Tibial nerve (tissue), 4 donors: Measurements from ENCODE around the gene ATF2. TPM values are rescaled to one million over a fixed set of nuclear protein-coding genes. Genes with fewer than 3 reads are reported as not detected.

ENCODE experiments used
- DNase-seq, 2 donors: peaks; one replicate each; pipeline ENCODE4 v3.0.0-alpha.2; 2019; ENCODE audit warnings: low spot score in 2 of 2
- H3K27ac ChIP-seq, 4 donors: fragments of 200-600 bp; sonication (generic) in 3 of 4; one replicate each; pipeline ENCODE4 v1.5.1; 2017 to 2019; ENCODE audit warnings: mild to moderate bottlenecking in 1 of 4
- H3K27me3 ChIP-seq, 2 donors: fragments of 200-600 bp; sonication (generic) in 1 of 2; one replicate each; pipeline versions ENCODE4 v1.5.1 to v1.6.0; 2017 to 2019
- H3K36me3 ChIP-seq, 3 donors: fragments of 200-600 bp; sonication (generic); one replicate each; pipeline ENCODE4 v1.5.1; 2018 to 2019
- H3K4me1 ChIP-seq, 4 donors: fragments of 200-600 bp; sonication (generic) in 3 of 4; one replicate each; pipeline ENCODE4 v1.5.1; 2017 to 2019
- H3K4me3 ChIP-seq, 4 donors: fragments of 200-600 bp; sonication (generic) in 3 of 4; one replicate each; pipeline ENCODE4 v1.5.1; 2017 to 2019; ENCODE audit warnings: mild to moderate bottlenecking in 1 of 4, moderate library complexity in 1 of 4
- H3K9me3 ChIP-seq, 4 donors: fragments of 200-600 bp; sonication (generic) in 3 of 4; one replicate each; pipeline ENCODE4 v1.5.1; 2017 to 2019
- EP300 ChIP-seq, 2 donors: sonication (generic); formaldehyde crosslinking; IDR thresholded peaks; one replicate each; pipeline ENCODE4 v1.6.1; 2017; ENCODE audit warnings: antibody characterized with exemption in 2 of 2, mild to moderate bottlenecking in 1 of 2
- POLR2A ChIP-seq, 2 donors: fragments of 450-650 bp; IDR thresholded peaks; one replicate each; pipeline ENCODE4 v1.6.1; 2017; ENCODE audit warnings: antibody characterized with exemption in 2 of 2, mild to moderate bottlenecking in 2 of 2, moderate library complexity in 2 of 2
- WGBS, 2 donors: methylation state at CpG; one replicate each; pipeline ENCODE4 v1.1.5; 2018; 5-methylcytosine and 5-hydroxymethylcytosine counted together
- total RNA-seq, 4 donors: library from RNA; depleted of rRNA; stranded (reverse); fragments of >200 nt; gene quantifications; one replicate each; pipeline ENCODE4 v1.1.0, GENCODE V29; 2016
- TF ChIP-seq, protein P1 (sequence below), 5 experiments: fragments of 200-600 bp in 3 of 5; fragments of 450-650 bp in 2 of 5; sonication (generic) in 3 of 5; IDR thresholded peaks; one replicate each; pipeline ENCODE4 v1.5.1; 2016 to 2019; ENCODE audit warnings: antibody characterized with exemption in 5 of 5, mild to moderate bottlenecking in 3 of 5, moderate library complexity in 2 of 5

Gene ATF2
- total RNA-seq, 4 donors from 2014 or later: 44.8 to 69.9 (median 53.2) TPM

DNA sequence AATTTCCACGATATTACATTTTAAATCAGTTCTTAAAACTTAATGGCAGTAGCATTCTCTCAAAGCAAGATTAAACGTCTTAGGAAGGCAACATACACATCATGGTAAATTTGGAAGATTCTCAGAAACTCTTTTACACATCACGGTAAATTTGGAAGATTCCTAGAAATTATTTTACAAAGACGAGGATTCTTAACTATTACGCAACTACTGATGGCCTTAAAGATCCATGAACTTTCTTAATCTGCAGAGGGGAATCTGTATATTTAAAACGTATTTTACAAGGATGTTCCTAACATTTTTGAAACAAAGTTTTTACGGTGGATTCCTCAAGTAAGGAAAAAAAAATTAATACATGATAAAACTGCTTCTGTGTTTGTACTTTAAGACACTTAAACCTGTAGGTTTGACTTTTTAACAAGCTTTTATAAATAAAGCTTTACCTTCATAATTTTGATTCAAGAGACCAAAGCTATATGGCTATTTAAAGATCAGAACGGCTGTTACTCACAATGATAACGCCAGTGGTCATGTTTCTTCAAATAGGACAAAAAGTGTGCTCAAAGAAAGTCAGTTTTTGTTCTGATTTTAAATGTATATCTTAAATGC, 1.7 kb downstream of the ATF2 start:
- no peaks in the 10 kb centered on the region for H3K9me3 ChIP-seq
- TF ChIP-seq EP300 (IDR thresholded peaks at IDR 0.05): no peak
- TF ChIP-seq, protein P1, sequence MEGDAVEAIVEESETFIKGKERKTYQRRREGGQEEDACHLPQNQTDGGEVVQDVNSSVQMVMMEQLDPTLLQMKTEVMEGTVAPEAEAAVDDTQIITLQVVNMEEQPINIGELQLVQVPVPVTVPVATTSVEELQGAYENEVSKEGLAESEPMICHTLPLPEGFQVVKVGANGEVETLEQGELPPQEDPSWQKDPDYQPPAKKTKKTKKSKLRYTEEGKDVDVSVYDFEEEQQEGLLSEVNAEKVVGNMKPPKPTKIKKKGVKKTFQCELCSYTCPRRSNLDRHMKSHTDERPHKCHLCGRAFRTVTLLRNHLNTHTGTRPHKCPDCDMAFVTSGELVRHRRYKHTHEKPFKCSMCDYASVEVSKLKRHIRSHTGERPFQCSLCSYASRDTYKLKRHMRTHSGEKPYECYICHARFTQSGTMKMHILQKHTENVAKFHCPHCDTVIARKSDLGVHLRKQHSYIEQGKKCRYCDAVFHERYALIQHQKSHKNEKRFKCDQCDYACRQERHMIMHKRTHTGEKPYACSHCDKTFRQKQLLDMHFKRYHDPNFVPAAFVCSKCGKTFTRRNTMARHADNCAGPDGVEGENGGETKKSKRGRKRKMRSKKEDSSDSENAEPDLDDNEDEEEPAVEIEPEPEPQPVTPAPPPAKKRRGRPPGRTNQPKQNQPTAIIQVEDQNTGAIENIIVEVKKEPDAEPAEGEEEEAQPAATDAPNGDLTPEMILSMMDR (IDR thresholded peaks at IDR 0.05): no peak
- TF ChIP-seq POLR2A (IDR thresholded peaks at IDR 0.05): no peak
- H3K27ac ChIP-seq: peak overlapping the region in 3 of 4 donors; percentile 96 to 98 (median 97)
- WGBS, 2 donors: 37 to 44% methylated on average over 9 of the region's 9 CpGs
- H3K27me3 ChIP-seq: no peaks in the 10 kb centered on the region
- peak overlapping the region in 3 of 4 donors; percentile 84 to 96 (median 96) for H3K4me3 ChIP-seq
- peaks cover 0 to 37% (median 5%) of the 10 kb centered on the region in 4 donors for H3K4me1 ChIP-seq
- no peak for DNase-seq
- H3K36me3 ChIP-seq: no peaks in the 10 kb centered on the region

GRCh38 chr2:175164235-175164634, 3.8 kb downstream of the ATF2 start:
- 96 to 98% methylated on average over 8 of the region's 8 CpGs for WGBS, 2 donors
- H3K4me3 ChIP-seq: no peak overlapping the region
- DNase-seq: no peak
- H3K27me3 ChIP-seq: no peaks in the 10 kb centered on the region
- TF ChIP-seq, protein P1 (IDR thresholded peaks at IDR 0.05): no peak
- TF ChIP-seq EP300 (IDR thresholded peaks at IDR 0.05) (no peak), POLR2A (IDR thresholded peaks at IDR 0.05) (no peak)
- peaks cover 0 to 38% (median 3%) of the 10 kb centered on the region in 4 donors for H3K4me1 ChIP-seq
- H3K27ac ChIP-seq: no peak overlapping the region
- no peaks in the 10 kb centered on the region for H3K9me3 ChIP-seq
- H3K36me3 ChIP-seq: no peaks in the 10 kb centered on the region

GRCh38 chr2:175158894-175159293, 9.1 kb downstream of the ATF2 start:
- no peaks in the 10 kb centered on the region for H3K27me3 ChIP-seq
- no peak for DNase-seq
- H3K4me3 ChIP-seq: no peak overlapping the region
- no peak overlapping the region for H3K27ac ChIP-seq
- WGBS, 2 donors: 85% methylated on average over 4 of the region's 4 CpGs
- no peak for TF ChIP-seq EP300 (IDR thresholded peaks at IDR 0.05)
- no peak for TF ChIP-seq POLR2A (IDR thresholded peaks at IDR 0.05)
- TF ChIP-seq, protein P1 (IDR thresholded peaks at IDR 0.05): no peak
- peaks cover 0 to 16% (median 3%) of the 10 kb centered on the region in 4 donors for H3K4me1 ChIP-seq
- H3K9me3 ChIP-seq: no peaks in the 10 kb centered on the region
- H3K36me3 ChIP-seq: no peaks in the 10 kb centered on the region

- H3K36me3 ChIP-seq: no peaks in the 10 kb centered on the region
These were observed 11.5 kb downstream of the ATF2 start for GRCh38 chr2:175156534-175156933.

GRCh38 chr2:175154661-175155082, 13.3 kb downstream of the ATF2 start:
- H3K4me1 ChIP-seq: peaks cover 0 to 12% (median 3%) of the 10 kb centered on the region in 4 donors
- H3K27me3 ChIP-seq: no peaks in the 10 kb centered on the region
- H3K36me3 ChIP-seq: peaks cover 0 to under 1% (median 0%) of the 10 kb centered on the region in 3 donors
- no peak for DNase-seq
- TF ChIP-seq, protein P1 (IDR thresholded peaks at IDR 0.05): no peak
- TF ChIP-seq POLR2A (IDR thresholded peaks at IDR 0.05) (no peak), EP300 (IDR thresholded peaks at IDR 0.05) (no peak)
- no peak overlapping the region for H3K27ac ChIP-seq
- no peak overlapping the region for H3K4me3 ChIP-seq
- H3K9me3 ChIP-seq: no peaks in the 10 kb centered on the region

More at GRCh38 chr2:175156534-175156933, 11.5 kb downstream of the ATF2 start:
- Histone ChIP-seq H3K27ac (no peak overlapping the region), H3K4me3 (no peak overlapping the region), H3K9me3 (no peaks in the 10 kb centered on the region), H3K27me3 (no peaks in the 10 kb centered on the region), H3K4me1 (peaks cover 0 to 21% (median 3%) of the 10 kb centered on the region in 4 donors)
- no peak for DNase-seq
- 62 to 73% methylated on average over 5 of the region's 5 CpGs for WGBS, 2 donors
- TF ChIP-seq, protein P1 (IDR thresholded peaks at IDR 0.05): no peak
- TF ChIP-seq EP300 (IDR thresholded peaks at IDR 0.05) (no peak), POLR2A (IDR thresholded peaks at IDR 0.05) (no peak)
